Measurements from ENCODE around the gene SLC12A3.
A peak's percentile ranks its signal among the peaks of the same experiment; 100 is the strongest.

Gene SLC12A3

GRCh38 chr16:56943761-56944375 is 78.9 kb downstream of the SLC12A3 start:
- Histone ChIP-seq H4K20me1 (ENCODE audit: insufficient read depth, low read length) (peaks cover 5% of the 10 kb centered on the region; the same call in 1 of the 2 replicates), H3K9ac (ENCODE audit: low read depth, low read length) (no peak overlapping the region), H3K4me2 (ENCODE audit: insufficient read depth, low read length) (no peak overlapping the region), H3K27ac (ENCODE audit: low read length) (no peak overlapping the region), H3K4me3 (ENCODE audit: low read depth in 1 of 2, low read length in 2 of 2) (no peak overlapping the region), H2AFZ (ENCODE audit: low read depth, low read length) (no peak overlapping the region), H3K9me3 (ENCODE audit: insufficient read depth, low read length, severe bottlenecking) (no peaks in the 10 kb centered on the region), H3K79me2 (ENCODE audit: insufficient read depth, low read length) (peaks cover 1% of the 10 kb centered on the region; the same call in 1 of the 2 replicates), H3K36me3 (ENCODE audit: insufficient read depth, low read length) (peaks cover 65% of the 10 kb centered on the region), H3K4me1 (ENCODE audit: insufficient read depth, low read length) (no peaks in the 10 kb centered on the region), H3K27me3 (ENCODE audit: insufficient read depth, low read length, poor library complexity) (no peaks in the 10 kb centered on the region)
- no peak for TF ChIP-seq CTCF (IDR thresholded peaks at IDR 0.05; ENCODE audit: borderline replicate concordance, extremely low read depth, low read length, poor library complexity, severe bottlenecking)
- no peak for TF ChIP-seq EZH2 (IDR thresholded peaks at IDR 0.05; ENCODE audit: borderline replicate concordance, low read depth, low read length, severe bottlenecking)
- no peak for ATAC-seq (ENCODE audit: insufficient read depth, low read depth)
- DNase-seq, result no peak

- no peak overlapping the region for H3K4me3 ChIP-seq (ENCODE audit: low read depth in 1 of 2, low read length in 2 of 2)
- H4K20me1 ChIP-seq (ENCODE audit: insufficient read depth, low read length), result peaks cover 4% of the 10 kb centered on the region; the same call in 1 of the 2 replicates
- H3K4me2 ChIP-seq (ENCODE audit: insufficient read depth, low read length), result no peak overlapping the region
- H3K36me3 ChIP-seq (ENCODE audit: insufficient read depth, low read length), result peaks cover 52% of the 10 kb centered on the region
- no peak overlapping the region for H3K27ac ChIP-seq (ENCODE audit: low read length)
- no peaks in the 10 kb centered on the region for H3K79me2 ChIP-seq (ENCODE audit: insufficient read depth, low read length)
- TF ChIP-seq CTCF (IDR thresholded peaks at IDR 0.05; ENCODE audit: borderline replicate concordance, extremely low read depth, low read length, poor library complexity, severe bottlenecking), result no peak
- no peak for TF ChIP-seq EZH2 (IDR thresholded peaks at IDR 0.05; ENCODE audit: borderline replicate concordance, low read depth, low read length, severe bottlenecking)
- no peaks in the 10 kb centered on the region for H3K9me3 ChIP-seq (ENCODE audit: insufficient read depth, low read length, severe bottlenecking)
- no peaks in the 10 kb centered on the region for H3K27me3 ChIP-seq (ENCODE audit: insufficient read depth, low read length, poor library complexity)
- no peaks in the 10 kb centered on the region for H3K4me1 ChIP-seq (ENCODE audit: insufficient read depth, low read length)
- no peak overlapping the region for H3K9ac ChIP-seq (ENCODE audit: low read depth, low read length)
- DNase-seq (no peak), ATAC-seq (ENCODE audit: insufficient read depth, low read depth) (0 out of 3 replicates have a peak, but pooled peaks have one; percentile 17)
- H2AFZ ChIP-seq (ENCODE audit: low read depth, low read length), result no peak overlapping the region
Observed at GRCh38 chr16:56944954-56945839, 80.2 kb downstream of the SLC12A3 start.

- no peak for TF ChIP-seq CTCF (IDR thresholded peaks at IDR 0.05; ENCODE audit: borderline replicate concordance, extremely low read depth, low read length, poor library complexity, severe bottlenecking)
- no peak for TF ChIP-seq EZH2 (IDR thresholded peaks at IDR 0.05; ENCODE audit: borderline replicate concordance, low read depth, low read length, severe bottlenecking)
- Histone ChIP-seq H3K9me3 (ENCODE audit: insufficient read depth, low read length, severe bottlenecking) (no peaks in the 10 kb centered on the region), H3K4me2 (ENCODE audit: insufficient read depth, low read length) (no peak overlapping the region), H3K4me3 (ENCODE audit: low read depth in 1 of 2, low read length in 2 of 2) (no peak overlapping the region), H3K4me1 (ENCODE audit: insufficient read depth, low read length) (no peaks in the 10 kb centered on the region), H3K27me3 (ENCODE audit: insufficient read depth, low read length, poor library complexity) (no peaks in the 10 kb centered on the region), H3K36me3 (ENCODE audit: insufficient read depth, low read length) (peaks cover 44% of the 10 kb centered on the region), H3K9ac (ENCODE audit: low read depth, low read length) (no peak overlapping the region), H3K79me2 (ENCODE audit: insufficient read depth, low read length) (no peaks in the 10 kb centered on the region), H4K20me1 (ENCODE audit: insufficient read depth, low read length) (peaks cover 4% of the 10 kb centered on the region; the same call in 1 of the 2 replicates), H3K27ac (ENCODE audit: low read length) (no peak overlapping the region), H2AFZ (ENCODE audit: low read depth, low read length) (no peak overlapping the region)
- no peak for ATAC-seq (ENCODE audit: insufficient read depth, low read depth)
- no peak for DNase-seq
Observed at GRCh38 chr16:56945847-56946527, 81.0 kb downstream of the SLC12A3 start.
